Measurements from ENCODE around the gene E2F2. TPM values are rescaled to one million over a fixed set of nuclear protein-coding genes. Genes with fewer than 3 reads are reported as not detected.
A peak's percentile ranks its signal among the peaks of the same experiment; 100 is the strongest.

The E2F2 gene
- total RNA-seq, 1 experiment from 2014 or later, result 16.3 TPM

- TF ChIP-seq EGR1 (IDR thresholded peaks at IDR 0.05; ENCODE audit: low read depth) (no peak), FOSL1 (IDR thresholded peaks at IDR 0.05; ENCODE audit: low read depth) (no peak), ATF3 (IDR thresholded peaks at IDR 0.05) (no peak), ZBTB33 (IDR thresholded peaks at IDR 0.05; ENCODE audit: extremely low read depth, insufficient replicate concordance, low read length) (no peak), CBX3 (IDR thresholded peaks at IDR 0.05; ENCODE audit: low read depth) (no peak), SRF (IDR thresholded peaks at IDR 0.05; ENCODE audit: low read depth) (no peak)
Measured at GRCh38 chr1:23489842-23490241, 41.2 kb downstream of the E2F2 start (continued).

GRCh38 chr1:23485002-23485332 is 46.1 kb downstream of the E2F2 start:
- peak overlapping the region; percentile 36; the same call in 1 of the 2 replicates for H3K9ac ChIP-seq (ENCODE audit: low read length)
- BruUV-seq (replicated peaks), result no TSS peak
- peak overlapping the region; percentile 93 for H2AFZ ChIP-seq (ENCODE audit: low read depth, low read length, poor library complexity, severe bottlenecking)
- H3K27me3 ChIP-seq (ENCODE audit: insufficient read depth, low read length), result no peaks in the 10 kb centered on the region
- POLR2A ChIA-PET, result interaction anchor here (1.2 to 1.7 kb wide), 3 partner anchors 34 to 117 kb away, joined by 3 to 4 read pairs (median 4); no protein-coding TSS in a partner anchor
- H3K9me3 ChIP-seq (ENCODE audit: control insufficient read depth in 1 of 2, insufficient read depth in 1 of 2, low read depth in 1 of 2, low read length in 2 of 2), result no peaks in the 10 kb centered on the region
- no peaks in the 10 kb centered on the region for H3K36me3 ChIP-seq (ENCODE audit: control insufficient read depth in 1 of 2, insufficient read depth in 2 of 2, low read length in 2 of 2)
- H3K27ac ChIP-seq (ENCODE audit: low read depth, low read length), result no peak overlapping the region
- CTCF ChIA-PET, result interaction anchor here (1.2 to 5.5 kb wide), 3 partner anchors 12 to 55 kb away, joined by 4 to 48 read pairs (median 4); no protein-coding TSS in a partner anchor
- RAD21 ChIA-PET (ENCODE audit: low non-redundant PET in 1 of 2, low total read pairs in 2 of 2, uncharacterized antibody in 2 of 2, unreplicated experiment in 2 of 2), result interaction anchor here (0.6 to 0.7 kb wide), 2 partner anchors 12 to 44 kb away, joined by 4 to 6 read pairs; no protein-coding TSS in a partner anchor
- peak overlapping the region; percentile 97 for H3K4me2 ChIP-seq (ENCODE audit: low read length)
- ATAC-seq, result no peak
- no peak for DNase-seq (ENCODE audit: low read depth, low spot score)
- H3K4me1 ChIP-seq (ENCODE audit: control insufficient read depth in 1 of 2, insufficient read depth in 2 of 2, low read length in 2 of 2), result peaks cover 11 to 19% of the 10 kb centered on the region in 2 experiments; a peak in 3 of 4 replicates
- peak overlapping the region; percentile 42 to 71 for H3K4me3 ChIP-seq (replicated peaks in 1 of 2; ENCODE audit: low read depth in 1 of 2, low read length in 2 of 2)
- H4K20me1 ChIP-seq (ENCODE audit: insufficient read depth), result no peaks in the 10 kb centered on the region
- no peaks in the 10 kb centered on the region for H3K79me2 ChIP-seq (ENCODE audit: insufficient read depth, low read length)
- intact Hi-C loops (cut with micrococcal nuclease), result no loop called here
- TF ChIP-seq SP1 (IDR thresholded peaks at IDR 0.05; ENCODE audit: low read depth) (no peak), ZBTB33 (IDR thresholded peaks at IDR 0.05; ENCODE audit: extremely low read depth, insufficient replicate concordance, low read length) (no peak), JUND (IDR thresholded peaks at IDR 0.05) (no peak)
- H3K9me2 ChIP-seq (ENCODE audit: insufficient read depth), result no peaks in the 10 kb centered on the region

Measured in HCT116 (cell line).